Fibroblast of skin of left biceps (primary cell): ENCODE data around the gene MBNL1.

Source experiments
- DNase-seq, 2 experiments: peaks; one replicate each; pipeline ENCODE4 v3.0.0-alpha.2; 2013; ENCODE audit warnings: low read depth in 2 of 2

MBNL1 gene, protein sequence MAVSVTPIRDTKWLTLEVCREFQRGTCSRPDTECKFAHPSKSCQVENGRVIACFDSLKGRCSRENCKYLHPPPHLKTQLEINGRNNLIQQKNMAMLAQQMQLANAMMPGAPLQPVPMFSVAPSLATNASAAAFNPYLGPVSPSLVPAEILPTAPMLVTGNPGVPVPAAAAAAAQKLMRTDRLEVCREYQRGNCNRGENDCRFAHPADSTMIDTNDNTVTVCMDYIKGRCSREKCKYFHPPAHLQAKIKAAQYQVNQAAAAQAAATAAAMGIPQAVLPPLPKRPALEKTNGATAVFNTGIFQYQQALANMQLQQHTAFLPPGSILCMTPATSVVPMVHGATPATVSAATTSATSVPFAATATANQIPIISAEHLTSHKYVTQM

GRCh38 chr3:152268555-152269055 is at the start of gene MBNL1:
Gene MBNL1, plus strand, starts transcription at chr3:152268929. Its CDS starts 31,265 bp downstream, at chr3:152300194.
- peak in 1 of 2 experiments; percentile 43 for DNase-seq

GRCh38 chr3:152219216-152219615 is 49.5 kb upstream of the MBNL1 start:
- no peak for DNase-seq

- DNase-seq: no peak
Measured at GRCh38 chr3:152219769-152220255, 48.9 kb upstream of the MBNL1 start.

DNA sequence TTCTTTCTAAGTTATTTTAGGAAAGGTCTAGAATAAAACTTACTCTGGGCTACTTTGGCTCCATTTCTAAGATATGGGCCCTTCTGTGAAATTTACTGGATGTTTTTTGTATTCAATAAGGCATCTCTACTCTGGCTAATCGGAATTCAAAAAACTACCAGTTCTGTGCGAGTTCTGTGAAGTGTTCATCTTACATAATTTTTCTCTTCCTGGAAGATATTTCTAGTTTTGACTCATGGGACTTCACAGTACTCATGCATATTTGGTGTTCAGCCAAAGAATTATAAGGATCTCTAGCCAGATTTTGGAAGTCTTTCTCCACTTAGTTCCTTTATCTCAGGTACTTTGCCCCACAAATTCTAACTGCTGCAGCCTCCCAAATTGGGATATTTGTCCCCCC is 46.4 kb upstream of the MBNL1 start:
- peak; percentile 61 to 64 for DNase-seq

DNA sequence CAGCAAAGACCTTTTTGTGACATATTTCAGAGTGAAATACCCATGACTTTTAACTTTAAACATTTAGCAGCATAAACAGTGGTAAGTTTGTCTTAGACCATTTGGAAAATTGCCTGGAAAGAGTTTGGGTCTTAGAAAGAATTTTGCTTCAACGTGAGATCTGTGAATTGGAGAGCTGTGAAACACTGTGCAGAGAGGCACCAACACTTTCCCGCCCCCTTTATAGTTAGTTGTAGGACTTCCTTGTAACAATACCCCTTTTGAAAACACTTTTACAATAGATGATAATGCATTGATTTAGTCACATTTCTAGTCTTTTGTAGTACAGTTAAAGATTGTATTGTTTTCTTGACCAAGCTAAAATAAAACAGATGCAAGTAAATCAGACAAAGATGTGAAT is 43.5 kb upstream of the MBNL1 start:
- DNase-seq: no peak

DNA sequence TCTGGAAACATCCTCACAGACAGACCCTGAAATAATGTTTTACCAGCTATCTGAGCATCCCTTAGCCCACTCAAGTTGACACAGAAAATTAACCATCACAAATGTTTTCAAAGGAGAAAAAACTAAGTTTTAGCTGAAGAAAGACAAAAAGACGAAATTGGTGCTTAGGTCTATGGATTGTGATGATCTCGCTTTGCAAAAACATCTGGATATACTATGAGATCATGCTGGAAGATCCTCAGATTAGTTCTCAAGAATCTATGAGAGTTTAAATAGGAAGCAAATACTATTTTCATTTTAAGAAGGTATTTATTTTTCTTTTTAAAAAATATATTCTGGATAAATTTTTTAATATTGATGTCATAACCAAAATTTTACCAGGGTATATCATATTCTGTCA is 42.6 kb upstream of the MBNL1 start:
- DNase-seq: no peak

- no peak for DNase-seq
Measured at GRCh38 chr3:152227027-152227426, 41.7 kb upstream of the MBNL1 start.

GRCh38 chr3:152229692-152230091 is 39.0 kb upstream of the MBNL1 start:
- no peak for DNase-seq

DNA sequence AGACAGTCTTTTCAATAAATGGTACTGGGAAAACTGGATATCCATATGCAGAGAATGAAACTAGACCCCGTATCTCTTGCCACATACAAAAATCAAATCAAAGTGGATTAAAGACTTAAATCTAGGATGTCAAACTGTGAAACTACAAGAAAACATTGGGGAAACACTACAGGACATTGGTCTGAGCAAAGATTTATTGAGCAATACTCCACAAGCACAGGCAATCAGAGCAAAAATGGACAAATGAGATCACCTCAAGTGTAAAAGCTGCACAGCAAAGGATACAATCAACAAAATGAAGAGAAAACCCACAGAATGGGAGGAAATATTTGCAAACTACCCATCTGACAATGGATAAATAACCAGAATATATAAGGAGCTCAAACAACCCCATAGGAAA is 38.4 kb upstream of the MBNL1 start:
- no peak for DNase-seq

DNA sequence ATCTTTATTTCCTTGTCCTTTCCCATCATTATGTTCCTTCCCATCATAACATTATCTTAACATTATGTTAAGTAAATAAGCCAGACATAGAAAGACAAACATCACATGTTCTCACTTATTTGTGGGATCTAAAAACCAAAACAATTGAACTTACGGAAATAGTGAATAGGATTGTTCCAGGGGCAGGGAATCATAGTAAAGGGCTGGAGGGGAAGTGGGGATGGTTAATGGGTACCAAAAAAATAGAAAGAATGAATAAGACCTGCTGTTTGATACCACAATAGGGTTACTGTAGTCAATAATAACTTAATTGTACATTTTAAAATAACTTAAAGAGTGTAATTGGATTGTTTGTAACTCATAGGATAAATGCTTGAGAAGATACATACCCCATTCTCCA is 36.7 kb upstream of the MBNL1 start:
- DNase-seq: no peak

- DNase-seq: no peak
Measured at GRCh38 chr3:152232679-152233078, 36.0 kb upstream of the MBNL1 start.

DNA sequence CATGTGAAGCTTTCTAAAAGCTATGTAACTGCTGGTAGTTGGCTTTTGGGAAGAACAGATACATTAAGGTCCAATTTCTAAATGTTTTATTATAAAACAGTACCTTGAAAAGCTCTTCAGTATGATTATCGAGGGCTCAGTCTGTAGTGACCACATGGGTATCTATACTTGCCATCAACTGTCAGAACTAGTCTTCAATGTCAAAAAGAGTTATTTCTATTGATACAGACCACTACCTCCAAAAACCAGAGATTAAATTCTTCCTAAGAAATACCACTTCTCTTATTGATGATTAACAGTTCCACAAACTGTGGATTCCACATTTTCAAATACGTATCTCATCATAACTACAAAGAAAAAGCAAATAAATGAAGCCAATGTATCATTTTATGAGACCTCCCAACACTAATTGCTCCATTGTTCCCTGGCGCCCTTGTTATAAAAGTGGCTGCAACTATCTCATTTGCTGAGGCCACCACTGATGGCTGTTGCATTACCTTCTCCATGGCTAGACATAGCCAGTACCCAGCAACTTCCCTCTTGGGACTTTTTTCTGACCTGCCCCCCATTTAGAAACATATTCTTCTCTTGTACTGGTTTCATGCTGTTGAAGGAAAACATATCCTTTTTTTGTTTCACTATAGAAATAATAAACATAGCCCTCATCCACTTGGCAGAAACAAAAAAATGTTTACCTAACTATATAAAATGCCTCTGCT is 33.9 kb upstream of the MBNL1 start:
- no peak for DNase-seq

GRCh38 chr3:152235709-152236298 is 32.9 kb upstream of the MBNL1 start:
- no peak for DNase-seq

GRCh38 chr3:152236716-152237115 is 32.0 kb upstream of the MBNL1 start:
- DNase-seq: peak; percentile 38 to 40

DNA sequence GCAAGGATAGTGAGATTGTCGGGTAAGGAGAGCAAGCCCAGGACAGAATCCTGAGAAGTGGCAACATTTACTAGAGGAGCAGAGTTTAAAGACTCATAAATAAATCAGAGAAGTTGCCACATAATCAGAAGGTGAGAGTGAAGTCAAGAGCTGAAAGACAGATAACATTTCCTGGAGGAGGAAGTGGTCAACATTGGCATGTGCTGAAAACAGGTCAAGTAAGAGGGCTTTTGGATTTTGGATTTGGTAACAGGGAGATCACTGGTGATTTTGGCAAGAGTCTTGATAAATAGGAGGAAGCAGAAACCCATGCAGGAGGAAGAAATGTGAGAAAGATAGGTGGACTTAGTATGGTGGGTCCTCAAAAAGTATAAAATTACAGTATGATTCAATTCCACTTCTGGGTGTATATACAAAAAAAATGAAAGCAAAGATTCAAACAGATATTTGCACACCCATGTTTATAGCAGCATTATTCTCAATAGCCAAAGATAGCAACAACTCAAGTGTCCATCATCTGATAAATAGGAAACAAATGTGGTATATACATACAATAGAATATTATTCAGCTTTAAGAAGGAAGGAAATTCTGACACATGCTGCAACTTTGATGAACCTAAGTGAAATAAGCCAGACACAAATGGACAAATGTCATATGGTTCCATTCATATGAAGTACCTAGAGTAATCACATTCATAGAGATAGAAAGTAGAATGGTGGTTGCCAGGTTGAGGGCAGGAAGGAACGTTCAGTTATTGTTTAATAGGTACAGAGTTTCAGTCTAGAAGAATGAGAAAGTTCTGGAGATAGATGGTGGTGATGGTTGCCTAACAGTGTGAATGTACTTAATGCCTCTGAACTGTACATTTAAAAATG is 27.3 kb upstream of the MBNL1 start:
- no peak for DNase-seq

DNA sequence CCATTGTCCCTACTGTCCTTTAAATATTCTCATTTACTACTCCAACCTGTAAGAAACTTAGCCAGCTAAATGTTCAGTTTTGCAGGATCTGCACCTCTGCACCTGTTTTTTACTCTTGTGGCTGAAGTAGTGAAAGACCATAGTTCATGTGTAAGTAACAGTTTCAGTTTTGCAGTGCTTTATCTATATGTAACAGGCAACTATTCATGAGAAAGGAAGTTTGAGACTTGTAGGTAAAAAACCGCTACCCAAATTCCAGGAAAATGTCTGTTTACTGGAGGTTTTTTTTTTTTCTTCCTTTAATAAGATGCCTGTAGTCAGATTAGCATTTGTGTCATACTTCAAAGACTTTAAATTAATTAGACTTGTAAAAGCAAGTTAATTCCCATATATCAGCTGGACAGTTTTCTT is 25.4 kb upstream of the MBNL1 start:
- DNase-seq: no peak

- DNase-seq: no peak
Measured at GRCh38 chr3:152243721-152244516, 24.8 kb upstream of the MBNL1 start.

DNA sequence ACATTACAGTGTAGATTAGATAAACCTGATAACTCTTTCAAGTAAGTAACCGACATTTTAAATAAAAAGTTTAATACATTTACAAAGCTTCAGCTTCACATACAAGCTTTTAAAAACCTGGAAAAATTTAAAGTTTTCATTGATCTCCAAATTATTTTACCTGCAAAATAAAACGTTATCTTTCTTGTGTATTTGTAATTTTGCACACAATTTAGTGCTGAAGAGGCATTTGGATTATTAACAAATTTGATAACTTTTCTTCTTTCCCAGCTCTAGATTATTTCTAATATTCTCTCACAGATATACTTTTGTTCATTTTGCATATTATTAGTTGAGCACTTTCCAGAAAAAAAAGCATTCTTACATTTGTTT is 24.2 kb upstream of the MBNL1 start:
- no peak for DNase-seq

- no peak for DNase-seq
Measured at GRCh38 chr3:152245498-152246170, 23.1 kb upstream of the MBNL1 start.

GRCh38 chr3:152251916-152252315 is 16.8 kb upstream of the MBNL1 start:
- no peak for DNase-seq
